HEK293 (cell line): Measurements from ENCODE around the gene PPM1E.
A peak's percentile ranks its signal among the peaks of the same experiment; 100 is the strongest.

Experiments
- CTCF ChIA-PET: fragments of 350-600 bp; formaldehyde crosslinking; extraction: SDS; loops from one replicate; lab custom pipeline; 2021; ENCODE audit warnings: antibody characterized with exemption; lab: Yijun Ruan, JAX
- POLR2A ChIA-PET: fragments of 300-600 bp; formaldehyde crosslinking; extraction: SDS; loops from one replicate; lab custom pipeline; 2020; ENCODE audit warnings: antibody characterized with exemption, inconsistent platforms; lab: Yijun Ruan, JAX
- H3K27ac ChIP-seq: fragments of 200-500 bp; sonication (Bioruptor generic); 2 replicates; pipeline ENCODE4 v1.5.1; 2014; ENCODE audit warnings: low read depth, low read length, control low read depth, inconsistent platforms; ENCODE audit errors: extremely low read depth
- H3K36me3 ChIP-seq, 2 experiments: fragments of 200-500 bp in 1 of 2; sonication (Bioruptor generic) in 1 of 2; 1 replicate in 1 of 2; 2 replicates in 1 of 2; pipeline ENCODE4 v1.5.1; 2014 to 2017; ENCODE audit warnings: inconsistent platforms in 2 of 2, low read length in 2 of 2; ENCODE audit not compliant: control insufficient read depth in 2 of 2, insufficient read depth in 1 of 2
- H3K4me1 ChIP-seq: fragments of 200-500 bp; sonication (Bioruptor generic); 2 replicates; pipeline ENCODE4 v1.5.1; 2014; ENCODE audit warnings: mild to moderate bottlenecking, low read length, inconsistent platforms; ENCODE audit not compliant: control insufficient read depth, insufficient read depth
- H3K4me3 ChIP-seq: 2 replicates; pipeline ENCODE4 v1.5.1; 2011; ENCODE audit warnings: low read depth, mild to moderate bottlenecking, control low read depth, low read length, moderate library complexity
- H3K9me3 ChIP-seq: fragments of 200-500 bp; sonication (Bioruptor generic); 2 replicates; pipeline ENCODE4 v1.5.1; 2014; ENCODE audit warnings: low read depth, low read length, inconsistent platforms; ENCODE audit not compliant: control insufficient read depth, insufficient read depth
- GLIS1 ChIP-seq: fragments of 450-650 bp; formaldehyde crosslinking; IDR thresholded peaks from 2 replicates; pipeline ENCODE4 v1.5.1; 2016; ENCODE audit warnings: missing biosample characterization, missing genetic modification characterization
- GLIS2 ChIP-seq: fragments of 450-650 bp; formaldehyde crosslinking; IDR thresholded peaks from 2 replicates; pipeline ENCODE4 v1.5.1; 2016; ENCODE audit warnings: missing biosample characterization, missing genetic modification characterization
- OVOL3 ChIP-seq: fragments of 450-650 bp; formaldehyde crosslinking; IDR thresholded peaks from 2 replicates; pipeline ENCODE4 v1.5.1; 2016; ENCODE audit warnings: missing biosample characterization, missing genetic modification characterization
- SP2 ChIP-seq: fragments of 450-650 bp; formaldehyde crosslinking; IDR thresholded peaks from 2 replicates; pipeline ENCODE4 v1.5.1; 2016; ENCODE audit warnings: missing biosample characterization, missing genetic modification characterization
- TRIM28 ChIP-seq: IDR thresholded peaks from 2 replicates; pipeline ENCODE4 v1.6.1; 2011; ENCODE audit warnings: low read length, control low read depth, borderline replicate concordance
- ZBTB21 ChIP-seq: fragments of 450-650 bp; formaldehyde crosslinking; IDR thresholded peaks from 2 replicates; pipeline ENCODE4 v1.5.1; 2017; ENCODE audit warnings: missing biosample characterization, missing genetic modification characterization
- ZBTB48 ChIP-seq: fragments of 450-650 bp; formaldehyde crosslinking; IDR thresholded peaks from 2 replicates; pipeline ENCODE4 v1.5.1; 2016; ENCODE audit warnings: missing biosample characterization, missing genetic modification characterization
- ZNF211 ChIP-seq: fragments of 450-650 bp; formaldehyde crosslinking; IDR thresholded peaks from 2 replicates; pipeline ENCODE4 v1.5.1; 2016; ENCODE audit warnings: low read depth, missing biosample characterization, missing genetic modification characterization
- ZNF23 ChIP-seq: fragments of 450-650 bp; formaldehyde crosslinking; IDR thresholded peaks from 2 replicates; pipeline ENCODE4 v1.5.1; 2016; ENCODE audit warnings: missing biosample characterization, missing genetic modification characterization, borderline replicate concordance
- ZNF274 ChIP-seq, 2 experiments: fragments of 200-500 bp in 1 of 2; fragments of 450-650 bp in 1 of 2; sonication (Bioruptor generic) in 1 of 2; formaldehyde crosslinking in 1 of 2; IDR thresholded peaks; 2 replicates each; pipeline versions ENCODE4 v1.5.1 to v1.6.1; 2014 to 2016; ENCODE audit warnings: borderline replicate concordance in 1 of 2, inconsistent platforms in 1 of 2, low read length in 1 of 2, missing biosample characterization in 1 of 2, missing genetic modification characterization in 1 of 2
- ZNF302 ChIP-seq: fragments of 450-650 bp; formaldehyde crosslinking; IDR thresholded peaks from 2 replicates; pipeline ENCODE4 v1.5.1; 2016; ENCODE audit warnings: missing biosample characterization, missing genetic modification characterization, low read depth
- ZNF350 ChIP-seq: fragments of 450-650 bp; formaldehyde crosslinking; IDR thresholded peaks from 2 replicates; pipeline ENCODE4 v1.5.0; 2017; ENCODE audit warnings: missing biosample characterization, mild to moderate bottlenecking, missing genetic modification characterization
- ZNF354C ChIP-seq: fragments of 450-650 bp; formaldehyde crosslinking; IDR thresholded peaks from 2 replicates; pipeline ENCODE4 v1.5.1; 2016; ENCODE audit warnings: missing biosample characterization, missing genetic modification characterization, low read depth, borderline replicate concordance
- ZNF366 ChIP-seq: fragments of 450-650 bp; formaldehyde crosslinking; conservative IDR thresholded peaks from 2 replicates; pipeline ENCODE4 v1.5.1; 2016; ENCODE audit warnings: missing biosample characterization, missing genetic modification characterization
- ZNF510 ChIP-seq: fragments of 450-650 bp; formaldehyde crosslinking; IDR thresholded peaks from 2 replicates; pipeline ENCODE4 v1.5.1; 2018; ENCODE audit warnings: mild to moderate bottlenecking, missing genetic modification characterization, missing biosample characterization; ENCODE audit not compliant: insufficient replicate concordance
- ZNF521 ChIP-seq: fragments of 450-650 bp; formaldehyde crosslinking; IDR thresholded peaks from 2 replicates; pipeline ENCODE4 v1.5.1; 2017; ENCODE audit warnings: missing biosample characterization, mild to moderate bottlenecking, missing genetic modification characterization
- ZNF623 ChIP-seq: fragments of 450-650 bp; formaldehyde crosslinking; IDR thresholded peaks from 2 replicates; pipeline ENCODE4 v1.5.1; 2016; ENCODE audit warnings: missing biosample characterization, missing genetic modification characterization
- ZNF785 ChIP-seq: fragments of 450-650 bp; formaldehyde crosslinking; IDR thresholded peaks from 2 replicates; pipeline ENCODE4 v1.5.1; 2016; ENCODE audit warnings: missing biosample characterization, missing genetic modification characterization
- TF ChIP-seq, protein P1 (sequence below): fragments of 450-650 bp; formaldehyde crosslinking; conservative IDR thresholded peaks from 2 replicates; pipeline ENCODE4 v1.5.1; 2016; ENCODE audit warnings: low read depth, missing biosample characterization, missing genetic modification characterization
- TF ChIP-seq, protein P2 (sequence below): sonication (generic); formaldehyde crosslinking; IDR thresholded peaks from 2 replicates; pipeline ENCODE4 v1.8.1; 2022; ENCODE audit warnings: mild to moderate bottlenecking, moderate library complexity, missing genetic modification reagents
- TF ChIP-seq, protein P3 (sequence below): fragments of 450-650 bp; formaldehyde crosslinking; IDR thresholded peaks from 2 replicates; pipeline ENCODE4 v1.5.1; 2016; ENCODE audit warnings: missing biosample characterization, missing genetic modification characterization
- TF ChIP-seq, protein P4 (sequence below): fragments of 450-650 bp; formaldehyde crosslinking; IDR thresholded peaks from 2 replicates; pipeline ENCODE4 v1.5.1; 2016; ENCODE audit warnings: missing biosample characterization, missing genetic modification characterization, low read depth
- TF ChIP-seq, protein P5 (sequence below): fragments of 450-650 bp; formaldehyde crosslinking; IDR thresholded peaks from 2 replicates; pipeline ENCODE4 v1.5.1; 2016; ENCODE audit warnings: missing biosample characterization, missing genetic modification characterization
- TF ChIP-seq, protein P6 (sequence below): IDR thresholded peaks from 2 replicates; pipeline ENCODE4 v1.6.1; 2011; ENCODE audit warnings: mild to moderate bottlenecking, low read depth, low read length, borderline replicate concordance

Gene PPM1E

DNA sequence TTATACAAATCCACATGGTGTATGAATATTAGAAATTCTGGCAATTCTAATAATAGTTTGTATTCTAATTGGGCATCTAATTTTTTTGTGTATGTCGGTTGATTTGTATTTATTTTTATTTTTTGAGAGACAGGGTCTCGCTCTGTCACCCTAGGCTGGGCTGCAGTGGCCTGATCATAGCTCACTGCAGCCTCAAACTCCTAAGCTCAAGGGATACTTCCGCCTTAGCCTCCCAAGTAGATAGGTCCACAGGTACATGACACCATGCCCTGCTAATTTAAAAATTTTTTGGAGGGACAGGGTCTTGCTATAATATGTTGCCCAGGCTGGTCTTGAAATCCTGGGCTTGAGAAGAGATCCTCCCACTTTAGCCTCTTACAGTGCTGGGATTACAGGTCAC is 246.5 kb downstream of the PPM1E start (continued):
- no peak for TF ChIP-seq ZNF350 (tag by site-specific recombination)
- TF ChIP-seq ZNF521, result no peak
- TF ChIP-seq, protein P1, sequence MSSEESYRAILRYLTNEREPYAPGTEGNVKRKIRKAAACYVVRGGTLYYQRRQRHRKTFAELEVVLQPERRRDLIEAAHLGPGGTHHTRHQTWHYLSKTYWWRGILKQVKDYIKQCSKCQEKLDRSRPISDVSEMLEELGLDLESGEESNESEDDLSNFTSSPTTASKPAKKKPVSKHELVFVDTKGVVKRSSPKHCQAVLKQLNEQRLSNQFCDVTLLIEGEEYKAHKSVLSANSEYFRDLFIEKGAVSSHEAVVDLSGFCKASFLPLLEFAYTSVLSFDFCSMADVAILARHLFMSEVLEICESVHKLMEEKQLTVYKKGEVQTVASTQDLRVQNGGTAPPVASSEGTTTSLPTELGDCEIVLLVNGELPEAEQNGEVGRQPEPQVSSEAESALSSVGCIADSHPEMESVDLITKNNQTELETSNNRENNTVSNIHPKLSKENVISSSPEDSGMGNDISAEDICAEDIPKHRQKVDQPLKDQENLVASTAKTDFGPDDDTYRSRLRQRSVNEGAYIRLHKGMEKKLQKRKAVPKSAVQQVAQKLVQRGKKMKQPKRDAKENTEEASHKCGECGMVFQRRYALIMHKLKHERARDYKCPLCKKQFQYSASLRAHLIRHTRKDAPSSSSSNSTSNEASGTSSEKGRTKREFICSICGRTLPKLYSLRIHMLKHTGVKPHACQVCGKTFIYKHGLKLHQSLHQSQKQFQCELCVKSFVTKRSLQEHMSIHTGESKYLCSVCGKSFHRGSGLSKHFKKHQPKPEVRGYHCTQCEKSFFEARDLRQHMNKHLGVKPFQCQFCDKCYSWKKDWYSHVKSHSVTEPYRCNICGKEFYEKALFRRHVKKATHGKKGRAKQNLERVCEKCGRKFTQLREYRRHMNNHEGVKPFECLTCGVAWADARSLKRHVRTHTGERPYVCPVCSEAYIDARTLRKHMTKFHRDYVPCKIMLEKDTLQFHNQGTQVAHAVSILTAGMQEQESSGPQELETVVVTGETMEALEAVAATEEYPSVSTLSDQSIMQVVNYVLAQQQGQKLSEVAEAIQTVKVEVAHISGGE (tag by site-specific recombination), result no peak
- TF ChIP-seq ZNF274 (IDR thresholded peaks at IDR 0.05; ENCODE audit: low read length), result no peak
- TF ChIP-seq ZNF274 (tag by site-specific recombination; IDR thresholded peaks at IDR 0.05; ENCODE audit: borderline replicate concordance), result no peak

DNA sequence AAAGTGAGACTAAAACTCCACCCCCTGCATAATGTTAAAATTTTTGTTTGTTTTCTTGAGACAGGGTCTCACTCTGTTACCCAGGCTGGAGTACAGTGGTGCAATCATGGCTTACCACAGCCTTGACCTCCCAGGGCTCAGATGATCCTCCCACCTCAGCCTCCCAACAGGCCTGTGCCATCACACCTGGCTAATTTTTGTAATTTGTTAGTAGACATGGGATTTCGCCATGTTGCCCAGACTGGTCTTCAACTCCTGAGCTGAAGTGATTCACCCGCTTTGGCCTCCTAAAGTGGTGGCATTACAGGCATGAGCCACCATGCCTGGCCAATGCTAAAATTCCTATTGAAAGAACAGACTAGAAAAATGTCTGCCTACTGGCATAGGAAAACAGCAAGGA is 247.2 kb downstream of the PPM1E start:
- H3K4me3 ChIP-seq, result no peak overlapping the region
- CTCF ChIA-PET, result interaction anchor here (0.6 to 6.9 kb wide), 6 partner anchors 9 to 462 kb away, joined by 3 to 69 read pairs (median 4); no protein-coding TSS in a partner anchor
- POLR2A ChIA-PET, result no interaction called here
- no peaks in the 10 kb centered on the region for H3K4me1 ChIP-seq
- no peaks in the 10 kb centered on the region for H3K9me3 ChIP-seq
- TF ChIP-seq GLIS1 (tag by site-specific recombination) (peak; percentile 66), OVOL3 (tag by site-specific recombination) (no peak)
- no peak overlapping the region for H3K27ac ChIP-seq
- peaks cover 35 to 39% of the 10 kb centered on the region in 2 experiments for H3K36me3 ChIP-seq

DNA sequence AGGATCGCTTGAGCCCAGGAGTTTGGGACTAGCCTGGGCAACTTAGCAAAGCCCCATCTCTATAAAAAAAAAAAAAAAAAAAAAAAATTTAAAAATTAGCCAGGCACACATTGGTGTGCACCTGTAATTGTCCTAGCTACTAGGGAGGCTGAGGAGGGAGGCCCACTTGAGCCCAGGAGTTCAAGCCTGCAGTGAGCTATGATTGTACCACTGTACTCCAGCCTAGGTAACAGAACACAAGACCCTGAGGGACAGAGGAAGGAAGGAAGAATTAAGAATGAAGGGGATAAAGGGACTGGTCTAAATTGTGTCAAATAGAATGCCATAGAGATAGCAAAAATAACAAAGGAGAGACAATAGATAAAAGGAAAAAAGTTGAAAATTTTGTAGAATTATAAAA is 248.2 kb downstream of the PPM1E start:
- H3K27ac ChIP-seq, result no peak overlapping the region
- H3K4me1 ChIP-seq, result no peaks in the 10 kb centered on the region
- POLR2A ChIA-PET, result interaction anchor here (0.7 to 2.0 kb wide), 2 partner anchors 34 to 373 kb away, joined by 7 to 11 read pairs; no protein-coding TSS in a partner anchor
- TF ChIP-seq, protein P2, sequence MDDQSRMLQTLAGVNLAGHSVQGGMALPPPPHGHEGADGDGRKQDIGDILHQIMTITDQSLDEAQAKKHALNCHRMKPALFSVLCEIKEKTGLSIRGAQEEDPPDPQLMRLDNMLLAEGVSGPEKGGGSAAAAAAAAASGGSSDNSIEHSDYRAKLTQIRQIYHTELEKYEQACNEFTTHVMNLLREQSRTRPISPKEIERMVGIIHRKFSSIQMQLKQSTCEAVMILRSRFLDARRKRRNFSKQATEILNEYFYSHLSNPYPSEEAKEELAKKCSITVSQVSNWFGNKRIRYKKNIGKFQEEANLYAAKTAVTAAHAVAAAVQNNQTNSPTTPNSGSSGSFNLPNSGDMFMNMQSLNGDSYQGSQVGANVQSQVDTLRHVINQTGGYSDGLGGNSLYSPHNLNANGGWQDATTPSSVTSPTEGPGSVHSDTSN (CRISPR knock-in tag), result no peak
- TF ChIP-seq SP2 (tag by site-specific recombination), result no peak
- TF ChIP-seq ZNF623 (tag by site-specific recombination), result no peak
- TF ChIP-seq ZNF366 (tag by site-specific recombination), result no peak
- TF ChIP-seq ZNF510, result no peak
- no peak for TF ChIP-seq GLIS2 (tag by site-specific recombination)
- no peak for TF ChIP-seq ZNF302 (tag by site-specific recombination)
- TF ChIP-seq, protein P3, sequence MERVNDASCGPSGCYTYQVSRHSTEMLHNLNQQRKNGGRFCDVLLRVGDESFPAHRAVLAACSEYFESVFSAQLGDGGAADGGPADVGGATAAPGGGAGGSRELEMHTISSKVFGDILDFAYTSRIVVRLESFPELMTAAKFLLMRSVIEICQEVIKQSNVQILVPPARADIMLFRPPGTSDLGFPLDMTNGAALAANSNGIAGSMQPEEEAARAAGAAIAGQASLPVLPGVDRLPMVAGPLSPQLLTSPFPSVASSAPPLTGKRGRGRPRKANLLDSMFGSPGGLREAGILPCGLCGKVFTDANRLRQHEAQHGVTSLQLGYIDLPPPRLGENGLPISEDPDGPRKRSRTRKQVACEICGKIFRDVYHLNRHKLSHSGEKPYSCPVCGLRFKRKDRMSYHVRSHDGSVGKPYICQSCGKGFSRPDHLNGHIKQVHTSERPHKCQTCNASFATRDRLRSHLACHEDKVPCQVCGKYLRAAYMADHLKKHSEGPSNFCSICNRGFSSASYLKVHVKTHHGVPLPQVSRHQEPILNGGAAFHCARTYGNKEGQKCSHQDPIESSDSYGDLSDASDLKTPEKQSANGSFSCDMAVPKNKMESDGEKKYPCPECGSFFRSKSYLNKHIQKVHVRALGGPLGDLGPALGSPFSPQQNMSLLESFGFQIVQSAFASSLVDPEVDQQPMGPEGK, result no peak
- TF ChIP-seq ZNF211 (tag by site-specific recombination), result no peak
- TF ChIP-seq, protein P4, sequence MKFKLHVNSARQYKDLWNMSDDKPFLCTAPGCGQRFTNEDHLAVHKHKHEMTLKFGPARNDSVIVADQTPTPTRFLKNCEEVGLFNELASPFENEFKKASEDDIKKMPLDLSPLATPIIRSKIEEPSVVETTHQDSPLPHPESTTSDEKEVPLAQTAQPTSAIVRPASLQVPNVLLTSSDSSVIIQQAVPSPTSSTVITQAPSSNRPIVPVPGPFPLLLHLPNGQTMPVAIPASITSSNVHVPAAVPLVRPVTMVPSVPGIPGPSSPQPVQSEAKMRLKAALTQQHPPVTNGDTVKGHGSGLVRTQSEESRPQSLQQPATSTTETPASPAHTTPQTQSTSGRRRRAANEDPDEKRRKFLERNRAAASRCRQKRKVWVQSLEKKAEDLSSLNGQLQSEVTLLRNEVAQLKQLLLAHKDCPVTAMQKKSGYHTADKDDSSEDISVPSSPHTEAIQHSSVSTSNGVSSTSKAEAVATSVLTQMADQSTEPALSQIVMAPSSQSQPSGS (tag by site-specific recombination), result no peak
- TF ChIP-seq ZBTB48 (tag by site-specific recombination), result no peak
- TF ChIP-seq TRIM28, result no peak
- no peak for TF ChIP-seq ZNF354C (tag by site-specific recombination)
- TF ChIP-seq ZNF23 (tag by site-specific recombination), result no peak
- no peak for TF ChIP-seq ZBTB21 (tag by site-specific recombination)
- no peak for TF ChIP-seq ZNF785 (tag by site-specific recombination)
- TF ChIP-seq, protein P5, sequence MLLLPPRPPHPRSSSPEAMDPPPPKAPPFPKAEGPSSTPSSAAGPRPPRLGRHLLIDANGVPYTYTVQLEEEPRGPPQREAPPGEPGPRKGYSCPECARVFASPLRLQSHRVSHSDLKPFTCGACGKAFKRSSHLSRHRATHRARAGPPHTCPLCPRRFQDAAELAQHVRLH, result no peak
- TF ChIP-seq, protein P6, sequence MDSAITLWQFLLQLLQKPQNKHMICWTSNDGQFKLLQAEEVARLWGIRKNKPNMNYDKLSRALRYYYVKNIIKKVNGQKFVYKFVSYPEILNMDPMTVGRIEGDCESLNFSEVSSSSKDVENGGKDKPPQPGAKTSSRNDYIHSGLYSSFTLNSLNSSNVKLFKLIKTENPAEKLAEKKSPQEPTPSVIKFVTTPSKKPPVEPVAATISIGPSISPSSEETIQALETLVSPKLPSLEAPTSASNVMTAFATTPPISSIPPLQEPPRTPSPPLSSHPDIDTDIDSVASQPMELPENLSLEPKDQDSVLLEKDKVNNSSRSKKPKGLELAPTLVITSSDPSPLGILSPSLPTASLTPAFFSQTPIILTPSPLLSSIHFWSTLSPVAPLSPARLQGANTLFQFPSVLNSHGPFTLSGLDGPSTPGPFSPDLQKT, result no peak
- TF ChIP-seq, all 188 proteins: peak for 0
- Histone ChIP-seq H3K4me3 (no peak overlapping the region), H3K9me3 (no peaks in the 10 kb centered on the region), H3K36me3 (peaks cover 35 to 36% of the 10 kb centered on the region in 2 experiments)
- CTCF ChIA-PET, result interaction anchor here (0.6 to 6.9 kb wide), 13 partner anchors 10 to 518 kb away, joined by 3 to 69 read pairs (median 4); no protein-coding TSS in a partner anchor
